HepG2 (cell line): ENCODE data around the gene TBC1D20. TPM values are rescaled to one million over a fixed set of nuclear protein-coding genes. Genes with fewer than 3 reads are reported as not detected.

Source experiments
- CERS6 ChIP-seq: sonication (generic); formaldehyde crosslinking; IDR thresholded peaks from 2 replicates; pipeline ENCODE4 v1.5.0; 2020; ENCODE audit warnings: missing genetic modification reagents
- FOXA1 ChIP-seq, 2 experiments: fragments of 450-650 bp in 1 of 2; sonication (generic) in 1 of 2; formaldehyde crosslinking in 1 of 2; IDR thresholded peaks; 2 replicates each; pipeline versions ENCODE4 v1.4.0 to v1.6.1; 2016 to 2020; ENCODE audit warnings: missing genetic modification reagents in 1 of 2
- HNRNPL ChIP-seq: fragments of 200-400 bp; formaldehyde crosslinking; IDR thresholded peaks from 2 replicates; pipeline ENCODE4 v1.6.1; 2017; ENCODE audit warnings: mild to moderate bottlenecking, low read depth, low read length
- KDM5B ChIP-seq: sonication (generic); formaldehyde crosslinking; IDR thresholded peaks from 2 replicates; pipeline ENCODE4 v1.4.0; 2020; ENCODE audit warnings: missing genetic modification reagents, mild to moderate bottlenecking, borderline replicate concordance
- KLF15 ChIP-seq: sonication (generic); formaldehyde crosslinking; IDR thresholded peaks from 2 replicates; pipeline ENCODE4 v1.8.1; 2023; ENCODE audit warnings: borderline replicate concordance, mild to moderate bottlenecking, inconsistent platforms, missing genetic modification reagents, mixed read lengths
- RARG ChIP-seq: sonication (generic); formaldehyde crosslinking; IDR thresholded peaks from 2 replicates; pipeline ENCODE4 v1.4.0; 2020; ENCODE audit warnings: low read depth, mild to moderate bottlenecking, missing genetic modification reagents
- SIX1 ChIP-seq: sonication (generic); formaldehyde crosslinking; IDR thresholded peaks from 2 replicates; pipeline ENCODE4 v1.4.0; 2020; ENCODE audit warnings: missing genetic modification reagents, borderline replicate concordance
- ZKSCAN8 ChIP-seq: IDR thresholded peaks from 2 replicates; pipeline ENCODE4 v1.6.1; 2016; ENCODE audit warnings: borderline replicate concordance, missing genetic modification reagents, missing compliant biosample characterization
- ZNF235 ChIP-seq: sonication (generic); formaldehyde crosslinking; IDR thresholded peaks from 2 replicates; pipeline ENCODE4 v1.8.1; 2023; ENCODE audit warnings: mild to moderate bottlenecking, missing genetic modification reagents, borderline replicate concordance
- ZNF274 ChIP-seq: sonication (generic); formaldehyde crosslinking; IDR thresholded peaks from 2 replicates; pipeline ENCODE4 v1.5.1; 2020; ENCODE audit warnings: mild to moderate bottlenecking, missing genetic modification reagents
- ZNF333 ChIP-seq: sonication (generic); formaldehyde crosslinking; IDR thresholded peaks from 2 replicates; pipeline ENCODE4 v1.4.0; 2020; ENCODE audit warnings: mild to moderate bottlenecking, missing genetic modification reagents, borderline replicate concordance
- ZNF484 ChIP-seq: sonication (generic); formaldehyde crosslinking; IDR thresholded peaks from 2 replicates; pipeline ENCODE4 v1.5.1; 2020; ENCODE audit warnings: mild to moderate bottlenecking, low read depth, missing genetic modification reagents, borderline replicate concordance
- ZNF674 ChIP-seq: sonication (generic); formaldehyde crosslinking; IDR thresholded peaks from 2 replicates; pipeline ENCODE4 v1.5.0; 2020; ENCODE audit warnings: low read depth, mild to moderate bottlenecking, missing genetic modification reagents
- ZNF792 ChIP-seq: IDR thresholded peaks from 2 replicates; pipeline ENCODE4 v1.6.1; 2016
- ZNF83 ChIP-seq: sonication (generic); formaldehyde crosslinking; IDR thresholded peaks from 2 replicates; pipeline ENCODE4 v1.4.0; 2020; ENCODE audit warnings: missing genetic modification reagents, mild to moderate bottlenecking, borderline replicate concordance
- ZNF879 ChIP-seq: sonication (generic); formaldehyde crosslinking; IDR thresholded peaks from 2 replicates; pipeline ENCODE4 v1.8.1; 2023; ENCODE audit warnings: missing genetic modification reagents
- polyA plus RNA-seq, 8 experiments: library from polyadenylated mRNA; depleted of rRNA in 3 of 8; stranded (reverse) in 7 of 8; unstranded in 1 of 8; fragments of >200 nt; fragmentation: Illumina TruSeq in 4 of 8; extraction: Trizol in 4 of 8; gene quantifications; 2 replicates each; pipeline versions ENCODE4 v1.2.1 to v1.2.3, GENCODE V29; 2011 to 2016; ENCODE audit warnings: low read depth in 4 of 8, missing spikeins in 1 of 8, mixed read lengths in 1 of 8; ENCODE audit not compliant: insufficient read depth in 1 of 8
- total RNA-seq, 5 experiments: library from RNA; depleted of rRNA; stranded (reverse); fragments of >200 nt; fragmentation: Illumina TruSeq; extraction: Trizol; gene quantifications; 2 replicates each; pipeline ENCODE4 v1.2.3, GENCODE V29; 2016; ENCODE audit warnings: low read depth in 1 of 5
- TF ChIP-seq, protein P1 (sequence below): sonication (generic); formaldehyde crosslinking; IDR thresholded peaks from 2 replicates; pipeline ENCODE4 v1.8.0; 2022; ENCODE audit warnings: mild to moderate bottlenecking, missing genetic modification reagents
- TF ChIP-seq, protein P2 (sequence below): sonication (generic); formaldehyde crosslinking; IDR thresholded peaks from 2 replicates; pipeline ENCODE4 v1.4.0; 2020; ENCODE audit warnings: missing genetic modification reagents, borderline replicate concordance
- TF ChIP-seq, protein P3 (sequence below): sonication (generic); formaldehyde crosslinking; IDR thresholded peaks from 2 replicates; pipeline ENCODE4 v1.9.0; 2021; ENCODE audit warnings: missing genetic modification reagents, mild to moderate bottlenecking, borderline replicate concordance
- TF ChIP-seq, protein P4 (sequence below): sonication (generic); formaldehyde crosslinking; IDR thresholded peaks from 2 replicates; pipeline ENCODE4 v1.5.0; 2020; ENCODE audit warnings: mild to moderate bottlenecking, missing genetic modification reagents

TBC1D20 gene
- total and polyA plus RNA-seq, 2 of the 13 experiments (the other 11 are each of a cell fraction or from before 2014, with no cell fraction given) = 36.6 to 47.1 TPM

- no peak for TF ChIP-seq CERS6 (CRISPR knock-in tag)
- TF ChIP-seq, protein P1, sequence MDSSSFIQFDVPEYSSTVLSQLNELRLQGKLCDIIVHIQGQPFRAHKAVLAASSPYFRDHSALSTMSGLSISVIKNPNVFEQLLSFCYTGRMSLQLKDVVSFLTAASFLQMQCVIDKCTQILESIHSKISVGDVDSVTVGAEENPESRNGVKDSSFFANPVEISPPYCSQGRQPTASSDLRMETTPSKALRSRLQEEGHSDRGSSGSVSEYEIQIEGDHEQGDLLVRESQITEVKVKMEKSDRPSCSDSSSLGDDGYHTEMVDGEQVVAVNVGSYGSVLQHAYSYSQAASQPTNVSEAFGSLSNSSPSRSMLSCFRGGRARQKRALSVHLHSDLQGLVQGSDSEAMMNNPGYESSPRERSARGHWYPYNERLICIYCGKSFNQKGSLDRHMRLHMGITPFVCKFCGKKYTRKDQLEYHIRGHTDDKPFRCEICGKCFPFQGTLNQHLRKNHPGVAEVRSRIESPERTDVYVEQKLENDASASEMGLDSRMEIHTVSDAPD (CRISPR knock-in tag) = no peak
- no peak for TF ChIP-seq ZNF484 (CRISPR knock-in tag)
- no peak for TF ChIP-seq FOXA1 (IDR thresholded peaks at IDR 0.05)
- no peak for TF ChIP-seq FOXA1 (CRISPR knock-in tag; IDR thresholded peaks at IDR 0.05)
- no peak for TF ChIP-seq HNRNPL
- TF ChIP-seq ZNF879 (CRISPR knock-in tag) = no peak
- TF ChIP-seq, protein P2, sequence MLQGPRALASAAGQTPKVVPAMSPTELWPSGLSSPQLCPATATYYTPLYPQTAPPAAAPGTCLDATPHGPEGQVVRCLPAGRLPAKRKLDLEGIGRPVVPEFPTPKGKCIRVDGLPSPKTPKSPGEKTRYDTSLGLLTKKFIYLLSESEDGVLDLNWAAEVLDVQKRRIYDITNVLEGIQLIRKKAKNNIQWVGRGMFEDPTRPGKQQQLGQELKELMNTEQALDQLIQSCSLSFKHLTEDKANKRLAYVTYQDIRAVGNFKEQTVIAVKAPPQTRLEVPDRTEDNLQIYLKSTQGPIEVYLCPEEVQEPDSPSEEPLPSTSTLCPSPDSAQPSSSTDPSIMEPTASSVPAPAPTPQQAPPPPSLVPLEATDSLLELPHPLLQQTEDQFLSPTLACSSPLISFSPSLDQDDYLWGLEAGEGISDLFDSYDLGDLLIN = peak; percentile 57; the same call in 1 of the 2 replicates
- TF ChIP-seq ZKSCAN8 (CRISPR knock-in tag) = no peak
- no peak for TF ChIP-seq ZNF333
- TF ChIP-seq ZNF274 (CRISPR knock-in tag) = no peak
- TF ChIP-seq, protein P3, sequence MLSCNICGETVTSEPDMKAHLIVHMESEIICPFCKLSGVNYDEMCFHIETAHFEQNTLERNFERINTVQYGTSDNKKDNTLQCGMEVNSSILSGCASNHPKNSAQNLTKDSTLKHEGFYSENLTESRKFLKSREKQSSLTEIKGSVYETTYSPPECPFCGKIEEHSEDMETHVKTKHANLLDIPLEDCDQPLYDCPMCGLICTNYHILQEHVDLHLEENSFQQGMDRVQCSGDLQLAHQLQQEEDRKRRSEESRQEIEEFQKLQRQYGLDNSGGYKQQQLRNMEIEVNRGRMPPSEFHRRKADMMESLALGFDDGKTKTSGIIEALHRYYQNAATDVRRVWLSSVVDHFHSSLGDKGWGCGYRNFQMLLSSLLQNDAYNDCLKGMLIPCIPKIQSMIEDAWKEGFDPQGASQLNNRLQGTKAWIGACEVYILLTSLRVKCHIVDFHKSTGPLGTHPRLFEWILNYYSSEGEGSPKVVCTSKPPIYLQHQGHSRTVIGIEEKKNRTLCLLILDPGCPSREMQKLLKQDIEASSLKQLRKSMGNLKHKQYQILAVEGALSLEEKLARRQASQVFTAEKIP (CRISPR knock-in tag) = no peak
- TF ChIP-seq ZNF83 (CRISPR knock-in tag) = no peak
- no peak for TF ChIP-seq ZNF792 (CRISPR knock-in tag)
- no peak for TF ChIP-seq KDM5B (CRISPR knock-in tag)
- TF ChIP-seq SIX1 (CRISPR knock-in tag) = no peak
- TF ChIP-seq, protein P4, sequence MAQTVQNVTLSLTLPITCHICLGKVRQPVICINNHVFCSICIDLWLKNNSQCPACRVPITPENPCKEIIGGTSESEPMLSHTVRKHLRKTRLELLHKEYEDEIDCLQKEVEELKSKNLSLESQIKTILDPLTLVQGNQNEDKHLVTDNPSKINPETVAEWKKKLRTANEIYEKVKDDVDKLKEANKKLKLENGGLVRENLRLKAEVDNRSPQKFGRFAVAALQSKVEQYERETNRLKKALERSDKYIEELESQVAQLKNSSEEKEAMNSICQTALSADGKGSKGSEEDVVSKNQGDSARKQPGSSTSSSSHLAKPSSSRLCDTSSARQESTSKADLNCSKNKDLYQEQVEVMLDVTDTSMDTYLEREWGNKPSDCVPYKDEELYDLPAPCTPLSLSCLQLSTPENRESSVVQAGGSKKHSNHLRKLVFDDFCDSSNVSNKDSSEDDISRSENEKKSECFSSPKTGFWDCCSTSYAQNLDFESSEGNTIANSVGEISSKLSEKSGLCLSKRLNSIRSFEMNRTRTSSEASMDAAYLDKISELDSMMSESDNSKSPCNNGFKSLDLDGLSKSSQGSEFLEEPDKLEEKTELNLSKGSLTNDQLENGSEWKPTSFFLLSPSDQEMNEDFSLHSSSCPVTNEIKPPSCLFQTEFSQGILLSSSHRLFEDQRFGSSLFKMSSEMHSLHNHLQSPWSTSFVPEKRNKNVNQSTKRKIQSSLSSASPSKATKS (CRISPR knock-in tag) = no peak
- TF ChIP-seq ZNF674 (CRISPR knock-in tag) = peak; percentile 56
- no peak for TF ChIP-seq RARG (CRISPR knock-in tag)
- no peak for TF ChIP-seq ZNF235
- no peak for TF ChIP-seq KLF15 (CRISPR knock-in tag)
Observed at GRCh38 chr20:406200-407132, 55.9 kb downstream of the TBC1D20 start (continued).
